NCI-H2196 (cell line): ENCODE data around the gene STXBP6.

Experiments used
- DNase-seq: peaks from one replicate; lab custom pipeline; 2025; ENCODE audit not compliant: unreplicated experiment; lab: John Stamatoyannopoulos, UW

Gene STXBP6

DNA sequence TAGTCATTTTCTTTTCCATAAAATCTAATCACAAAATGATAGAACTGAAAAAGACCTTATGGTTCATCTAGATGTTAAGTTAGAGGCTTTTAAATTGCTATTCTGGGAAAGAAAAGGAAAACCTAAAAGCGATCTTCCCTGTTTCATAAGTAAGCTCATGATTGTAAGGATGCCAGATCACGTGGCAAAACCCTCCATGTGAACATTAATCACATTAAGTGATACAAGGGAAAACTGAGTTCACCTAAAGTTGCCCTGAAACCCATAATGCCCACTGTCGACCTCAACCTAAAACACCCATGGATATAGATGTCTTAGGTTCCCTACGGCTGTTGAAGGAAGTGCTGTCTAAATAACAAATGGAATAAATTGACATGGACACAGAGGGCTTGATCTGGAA is 3.0 kb upstream of the STXBP6 start:
- DNase-seq: no peak

DNA sequence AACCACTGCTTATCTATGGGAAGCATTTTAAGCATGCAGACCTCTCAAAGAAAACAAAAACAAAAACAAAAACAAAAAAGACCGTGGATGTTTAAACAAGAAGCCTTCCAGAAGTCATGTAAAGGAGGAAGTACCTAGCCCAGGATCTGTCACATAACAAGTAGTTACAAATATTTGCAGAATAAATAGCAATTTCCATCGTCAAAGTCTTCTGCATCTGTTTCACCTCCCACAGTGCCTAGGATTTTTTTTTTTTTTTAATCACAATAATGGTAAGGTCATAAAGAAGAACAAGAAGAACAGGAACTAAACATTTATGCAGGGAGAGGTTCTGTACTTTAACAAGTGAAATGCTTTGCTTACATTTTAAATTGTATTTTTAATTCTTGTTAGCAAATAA is 2.4 kb upstream of the STXBP6 start:
- DNase-seq: no peak

DNA sequence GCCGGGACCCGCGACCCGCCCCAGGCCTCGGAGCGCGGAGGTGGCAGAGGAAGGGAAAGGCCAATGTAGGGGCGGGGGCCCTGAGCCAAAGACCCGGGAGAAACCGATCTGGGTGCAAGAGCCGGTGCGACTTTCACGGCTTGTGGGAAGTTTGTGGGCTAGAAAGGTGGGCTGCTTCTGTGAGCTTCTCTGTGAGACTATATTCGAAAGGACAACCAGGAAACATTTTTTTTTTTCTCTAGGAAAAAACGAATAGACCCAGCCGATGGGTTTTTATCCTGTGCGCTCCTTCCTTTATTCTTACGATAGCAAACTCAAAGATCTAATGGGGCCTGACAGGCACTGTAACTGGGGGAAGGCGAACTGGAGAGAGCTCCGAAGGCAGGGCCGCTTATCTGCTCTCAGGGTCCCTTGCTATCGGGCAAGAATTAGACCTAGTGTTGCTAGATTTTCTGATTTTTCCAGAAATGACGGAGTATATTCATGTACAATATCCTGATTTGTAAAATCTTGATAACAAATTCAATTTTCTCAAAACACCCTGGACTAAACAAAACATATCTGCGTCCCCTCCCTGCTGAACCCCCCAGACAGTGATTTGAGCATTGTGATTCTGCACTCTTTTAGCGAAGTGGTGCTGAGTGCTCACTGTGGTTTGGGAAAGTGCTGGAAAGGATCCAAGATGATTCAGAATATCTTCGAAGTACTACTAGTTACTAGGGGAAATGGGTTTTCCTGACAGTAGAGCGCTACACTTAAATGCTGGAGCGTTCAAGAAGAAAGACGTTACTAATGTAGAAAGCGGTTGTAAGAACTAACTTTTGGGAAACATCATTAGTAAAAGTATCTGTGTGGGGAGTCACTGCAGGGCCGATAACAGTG is 563 bp upstream of the STXBP6 start:
- DNase-seq: no peak

DNA sequence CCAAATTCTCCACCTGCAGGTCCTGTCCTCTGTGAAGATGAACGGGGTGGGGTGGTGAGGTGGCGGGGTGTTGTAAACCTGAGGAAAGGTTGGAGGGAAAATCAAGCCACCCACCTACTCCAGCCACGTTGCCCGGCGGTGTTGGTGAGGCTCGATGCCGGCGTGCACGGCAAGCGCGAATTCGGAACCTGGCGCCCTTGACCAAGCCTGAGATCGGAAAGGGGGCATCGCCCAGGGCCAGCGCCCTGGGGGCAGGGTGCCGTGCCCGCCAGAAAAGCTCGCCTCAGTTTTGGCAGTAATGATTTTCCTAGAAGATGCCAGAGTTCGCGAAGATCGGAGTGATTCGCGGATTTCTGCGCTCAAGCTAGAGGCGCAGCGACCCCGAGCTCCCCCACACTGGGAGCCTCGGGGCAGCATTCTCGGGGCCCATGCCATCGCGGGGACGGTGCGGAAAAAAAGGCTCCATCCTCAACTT is 817 bp downstream of the STXBP6 start:
- DNase-seq: no peak

DNA sequence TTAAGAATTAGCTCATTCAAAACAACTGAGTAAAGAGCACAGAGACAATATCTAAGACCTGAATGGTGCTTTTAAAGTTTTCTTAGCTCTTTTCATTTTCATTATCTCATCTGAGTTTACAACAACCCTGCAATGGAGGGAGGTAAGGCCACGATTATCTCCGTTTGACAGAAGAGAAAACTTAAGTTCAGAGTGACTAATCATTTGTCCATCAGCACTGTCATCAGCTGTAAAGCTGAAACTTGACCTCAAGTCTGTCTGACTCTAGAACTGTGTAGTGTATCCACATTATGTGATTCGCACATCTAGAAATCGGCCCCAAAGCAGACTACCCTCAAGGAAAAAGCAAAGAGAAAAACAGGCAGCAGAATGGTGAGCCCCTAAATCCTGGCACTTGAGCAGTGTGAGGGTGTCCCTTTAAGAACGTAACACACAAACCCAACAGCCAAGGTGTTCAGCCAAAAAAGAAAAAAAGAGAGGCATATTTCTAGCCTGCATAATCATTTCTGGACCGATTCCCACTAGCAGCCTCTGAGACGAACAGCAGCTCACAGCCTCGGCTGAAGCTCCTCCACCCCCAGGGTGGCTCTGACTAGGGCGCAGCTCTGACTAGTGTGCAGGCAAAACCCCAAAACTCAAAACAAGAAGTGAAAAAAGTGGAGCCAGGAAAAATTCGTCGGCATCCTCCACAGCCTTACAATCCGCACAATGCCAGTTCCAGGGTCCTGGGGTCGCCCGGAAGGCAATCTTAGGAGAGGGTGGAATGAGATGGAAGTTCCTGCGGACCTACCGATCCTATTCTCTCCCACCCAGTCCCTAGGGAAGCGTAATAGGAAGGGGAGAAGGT is 1.6 kb downstream of the STXBP6 start:
- DNase-seq: no peak

DNA sequence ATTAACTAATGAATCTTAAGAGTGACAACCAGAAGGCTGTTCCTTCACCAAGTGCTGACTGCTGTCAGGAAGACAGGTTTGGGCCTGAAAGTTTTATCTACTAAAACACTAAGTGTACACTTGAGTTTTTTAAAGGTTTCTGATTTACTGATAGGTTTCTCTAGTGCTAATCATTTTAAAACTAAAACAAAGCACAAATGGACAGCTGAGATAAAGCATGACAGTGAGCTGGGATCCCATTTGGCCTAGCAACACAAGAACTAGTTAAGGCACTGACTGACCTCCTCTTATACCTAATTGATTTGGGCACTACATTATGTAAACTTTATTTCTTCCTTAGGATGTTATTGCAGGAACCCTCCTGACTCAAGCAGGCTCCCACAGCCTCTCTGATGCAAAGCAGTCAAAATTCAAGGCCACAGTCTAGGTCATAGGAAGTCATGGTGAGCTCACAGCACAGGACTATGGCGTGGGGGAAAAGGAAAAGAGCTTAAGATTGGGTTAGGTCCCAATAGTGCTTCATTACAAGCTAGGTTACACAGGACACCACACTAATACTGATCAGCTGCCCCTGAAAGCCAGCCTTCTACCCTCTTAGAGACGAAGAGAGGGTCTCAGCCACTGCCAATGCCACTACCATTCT is 3.5 kb downstream of the STXBP6 start:
- no peak for DNase-seq

DNA sequence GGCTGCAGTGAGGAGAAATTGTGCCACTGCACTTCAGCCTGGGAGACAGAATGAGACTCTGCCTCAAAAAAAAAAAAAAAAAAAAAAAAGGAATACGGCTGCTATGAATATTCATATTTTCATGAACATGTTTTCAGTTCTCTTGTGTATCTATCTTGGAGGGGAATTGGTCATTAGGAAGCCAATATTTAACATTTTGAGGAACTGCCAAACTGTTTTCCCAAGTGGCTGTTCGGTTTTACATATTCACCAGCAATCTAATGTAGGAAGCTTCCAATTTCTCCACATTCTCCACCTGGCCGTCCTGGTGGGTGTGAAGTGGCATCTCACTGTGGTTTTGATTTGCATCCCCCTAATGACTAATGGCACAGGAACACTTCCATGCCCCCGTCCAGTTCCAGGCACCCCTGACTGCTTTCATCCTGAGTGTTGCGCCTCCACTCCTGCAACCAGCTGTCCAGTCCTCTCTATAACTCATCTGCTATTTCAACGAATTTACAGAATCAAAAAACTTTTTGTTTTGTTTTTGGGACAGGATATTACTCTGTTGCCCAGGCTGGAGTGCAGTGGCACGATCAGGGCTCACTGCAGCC is 5.7 kb downstream of the STXBP6 start:
- DNase-seq: no peak

DNA sequence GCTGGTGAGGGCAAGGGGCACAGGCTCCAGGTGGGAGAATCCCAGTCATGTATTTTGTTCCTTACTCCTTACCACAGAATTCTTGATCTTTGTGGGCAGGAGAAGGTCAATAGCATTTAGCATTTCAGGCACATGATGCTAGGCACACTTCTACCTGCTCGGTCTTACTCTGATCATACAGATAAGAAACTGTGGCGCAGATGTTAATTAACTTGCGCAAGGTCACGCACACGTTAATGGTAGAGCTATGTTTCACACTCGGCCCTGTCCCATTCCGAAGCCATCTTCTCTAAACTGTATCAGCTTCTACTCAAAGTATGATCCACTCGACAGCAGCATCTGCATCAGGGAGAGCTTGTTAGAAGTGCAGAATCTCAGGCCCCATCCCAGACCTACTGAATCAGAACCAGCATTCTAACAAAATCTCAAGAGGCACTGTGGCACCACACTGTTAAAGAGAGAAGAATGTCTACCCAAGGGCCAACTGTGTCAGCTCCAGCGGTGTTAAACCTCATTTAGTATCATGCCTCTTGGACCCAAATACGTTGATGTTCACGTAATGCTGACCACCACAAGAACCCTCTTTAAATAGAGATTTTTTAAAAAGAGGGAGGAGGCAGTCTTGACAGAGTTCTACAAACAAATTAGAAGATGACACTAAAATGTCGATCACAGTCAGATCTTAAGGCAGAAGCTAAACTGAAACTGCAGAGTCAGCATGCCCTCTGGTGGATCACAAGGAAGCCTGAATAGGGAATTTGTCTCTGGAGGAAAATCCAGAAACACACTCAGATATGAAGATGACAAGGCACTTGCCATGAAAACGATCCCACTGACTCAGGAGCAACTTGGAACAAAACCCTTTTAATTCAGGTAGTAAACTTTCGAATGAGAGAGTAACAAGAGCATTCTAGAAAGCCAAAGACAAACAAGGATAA is 7.3 kb downstream of the STXBP6 start:
- no peak for DNase-seq

DNA sequence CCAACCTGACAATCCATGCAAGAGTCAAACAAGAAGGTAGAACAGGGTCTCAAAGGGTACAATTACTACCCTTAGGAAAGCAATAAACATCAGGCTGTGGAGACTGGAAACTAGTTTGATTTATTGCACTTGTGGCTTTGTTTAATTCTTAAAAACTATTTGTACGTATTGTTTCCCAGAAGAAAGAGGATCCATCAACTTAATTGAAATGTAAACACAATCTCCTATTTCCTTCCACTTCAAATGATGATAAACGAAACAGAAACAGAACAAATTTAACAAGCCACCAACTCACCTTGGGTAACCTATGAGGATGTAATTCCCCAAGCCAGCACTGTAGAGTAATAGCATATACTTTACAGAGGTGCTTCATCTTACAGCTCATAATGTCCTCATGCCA is 8.0 kb downstream of the STXBP6 start:
- no peak for DNase-seq

DNA sequence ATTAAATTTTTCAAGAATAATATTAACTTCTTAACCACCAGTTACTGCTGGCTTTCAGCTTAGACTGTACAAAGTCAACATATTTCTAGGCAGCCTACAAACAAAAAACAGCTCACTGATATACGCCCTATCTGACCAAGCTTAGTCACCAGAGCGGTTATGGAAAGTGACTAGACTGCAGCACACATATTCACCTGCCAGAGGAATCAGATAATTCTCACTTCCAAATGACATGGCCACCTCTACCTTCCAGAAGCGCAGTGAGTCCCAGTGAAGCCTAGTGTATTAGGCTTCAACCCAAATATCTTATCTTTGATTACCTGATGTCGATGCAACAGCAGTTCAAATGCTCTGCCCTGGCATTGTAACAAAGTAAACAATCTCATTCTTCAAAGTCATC is 8.5 kb downstream of the STXBP6 start:
- DNase-seq: no peak

DNA sequence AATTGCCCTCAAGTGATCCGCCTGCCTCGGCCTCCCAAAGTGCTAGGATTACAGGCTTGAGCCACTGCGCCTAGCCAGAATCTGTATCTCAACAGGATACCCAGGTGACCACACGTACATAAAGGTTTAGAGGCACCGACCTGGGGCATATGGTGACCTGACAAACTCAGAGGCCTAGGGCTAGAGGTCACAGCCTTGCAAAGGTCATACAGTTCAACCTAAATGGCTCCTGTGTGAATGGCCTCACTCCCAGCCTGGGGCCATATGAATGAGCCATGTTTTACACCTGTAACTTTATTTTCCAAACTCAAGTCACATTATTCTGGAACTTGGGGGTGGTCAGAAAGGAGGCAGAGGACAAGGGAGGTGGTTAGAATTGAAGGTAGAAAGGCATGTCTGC is 10.0 kb downstream of the STXBP6 start:
- no peak for DNase-seq

DNA sequence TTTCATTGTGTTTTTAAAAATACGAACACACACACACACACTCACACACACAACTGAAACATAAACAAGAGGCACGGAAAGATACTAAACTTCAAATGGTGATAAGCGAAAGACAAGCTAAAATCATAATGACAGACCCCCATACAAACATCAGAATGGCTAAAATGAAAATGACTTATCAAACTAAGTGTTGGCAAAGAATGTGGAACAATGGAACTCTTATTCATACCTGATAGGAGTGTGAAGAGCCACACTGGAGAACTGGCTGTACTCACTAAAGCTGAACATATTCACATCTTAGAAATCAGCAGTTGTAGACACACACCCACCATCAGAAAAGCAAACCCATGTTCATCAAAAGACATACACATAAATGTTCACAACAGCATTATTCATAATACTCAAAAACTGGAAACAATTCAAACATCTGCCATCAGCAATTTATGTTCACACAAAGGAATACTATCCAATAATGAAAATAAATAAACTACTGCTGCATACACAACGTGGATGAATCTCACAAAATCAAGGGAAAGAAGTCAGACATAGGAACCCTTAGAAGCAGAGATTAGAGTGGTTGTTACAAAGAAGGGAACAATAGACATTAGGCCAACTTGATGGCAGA is 11.8 kb downstream of the STXBP6 start:
- no peak for DNase-seq

DNA sequence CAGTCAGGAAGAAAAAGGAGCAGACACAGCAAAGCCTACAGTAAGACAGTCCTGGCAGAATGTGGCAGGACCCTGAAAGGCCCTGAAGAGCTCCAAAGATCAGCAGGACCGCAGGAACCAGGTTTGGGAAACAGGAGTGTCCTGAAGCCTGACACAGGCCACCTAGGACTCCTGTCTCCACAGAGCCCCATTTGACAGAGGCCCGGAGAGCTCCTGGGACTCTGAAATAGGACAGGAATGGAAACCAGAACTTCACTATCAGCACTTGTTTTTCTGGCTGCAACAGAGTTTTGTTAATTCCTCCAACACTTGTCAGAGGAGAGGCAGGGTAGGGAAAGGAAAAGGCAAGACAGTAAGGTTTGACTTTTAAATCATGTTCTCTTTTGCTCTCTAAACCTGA is 12.9 kb downstream of the STXBP6 start:
- DNase-seq: no peak

DNA sequence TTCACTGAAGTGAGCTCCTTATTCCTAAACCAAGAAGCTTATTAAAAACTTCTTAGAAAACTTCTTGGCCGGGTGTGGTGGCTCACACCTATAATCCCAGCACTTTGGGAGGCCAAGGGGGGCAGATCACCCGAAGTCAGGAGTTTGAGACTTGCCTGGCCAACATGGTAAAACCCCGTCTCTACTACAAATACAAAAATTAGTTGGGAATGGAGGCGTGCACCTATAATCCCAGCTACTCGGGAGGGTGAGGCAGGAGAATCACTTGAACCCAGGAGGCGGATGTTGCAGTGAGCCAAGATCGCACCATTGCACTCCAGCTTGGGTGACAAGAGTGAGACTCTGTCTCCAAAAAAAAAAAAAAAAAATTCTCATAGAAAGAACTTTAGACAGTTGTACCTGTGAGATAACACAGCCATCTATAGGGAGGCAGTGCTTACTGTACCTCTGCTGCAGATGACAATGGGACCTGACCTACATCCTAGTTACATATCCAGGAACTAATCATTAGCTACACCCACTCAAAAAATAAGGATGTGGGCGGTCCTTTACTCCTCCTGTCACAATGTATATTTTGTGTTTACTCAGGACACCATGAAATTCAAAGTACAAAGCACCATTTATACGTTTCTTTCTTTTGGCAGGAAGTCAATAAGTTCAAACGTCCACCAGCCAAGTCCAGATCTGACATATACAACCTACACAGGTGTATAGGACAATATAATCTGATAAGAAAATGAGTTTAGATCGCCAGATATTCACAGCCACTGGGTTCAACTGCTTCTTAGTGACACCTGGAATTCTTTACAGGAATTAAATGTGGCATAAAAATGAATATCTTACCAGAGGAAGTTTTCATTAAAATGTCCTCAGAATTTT is 14.9 kb downstream of the STXBP6 start:
- no peak for DNase-seq

DNA sequence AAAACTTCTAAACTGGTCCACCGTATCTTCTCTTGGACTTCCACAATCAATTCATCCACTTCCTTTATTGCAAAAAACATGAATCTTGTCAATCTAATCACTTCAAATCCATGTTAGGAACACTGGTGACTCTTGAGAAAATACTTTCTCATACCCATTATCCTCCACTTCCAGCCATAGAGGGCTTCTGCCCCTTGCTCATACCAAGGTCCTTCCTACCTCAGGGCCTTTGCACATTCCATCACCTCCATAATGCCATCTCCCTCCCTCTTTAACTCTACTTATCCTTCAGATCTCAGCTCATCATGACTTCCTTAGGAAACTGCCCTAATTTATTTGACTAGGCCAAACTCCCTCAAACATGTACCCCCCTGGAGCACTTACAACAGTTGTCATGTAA is 16.6 kb downstream of the STXBP6 start:
- no peak for DNase-seq

DNA sequence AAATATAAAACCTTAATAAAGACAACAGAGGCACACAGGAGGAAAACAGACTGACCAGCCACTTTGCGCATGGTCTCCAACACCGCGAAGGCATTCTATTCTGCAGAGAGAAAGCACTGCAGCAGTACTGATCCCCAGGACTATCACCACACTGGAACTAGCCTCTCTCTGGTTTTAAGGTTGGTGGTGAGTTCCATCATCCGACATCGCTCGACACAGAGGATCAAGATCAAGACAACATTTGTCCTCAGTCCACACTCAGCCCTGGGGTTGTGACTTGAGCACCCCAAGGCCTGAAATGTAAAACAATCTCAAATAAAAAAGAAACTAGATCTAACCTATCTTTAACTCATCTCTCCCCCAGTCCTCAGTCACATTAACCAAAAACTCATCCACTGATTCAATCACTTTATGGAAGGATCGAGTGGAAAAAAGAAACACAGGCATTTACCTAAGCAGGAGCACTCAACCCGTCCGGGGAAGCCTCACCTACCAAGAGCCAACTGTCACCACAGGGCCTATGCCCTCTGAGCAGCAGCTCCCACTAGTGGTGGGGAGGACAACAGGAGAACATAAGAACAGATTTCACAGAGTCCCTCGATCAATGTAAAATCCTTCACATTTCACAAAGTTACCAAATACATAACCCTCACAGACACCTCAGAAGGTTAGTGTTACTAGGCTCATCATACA is 17.7 kb downstream of the STXBP6 start:
- DNase-seq: no peak

DNA sequence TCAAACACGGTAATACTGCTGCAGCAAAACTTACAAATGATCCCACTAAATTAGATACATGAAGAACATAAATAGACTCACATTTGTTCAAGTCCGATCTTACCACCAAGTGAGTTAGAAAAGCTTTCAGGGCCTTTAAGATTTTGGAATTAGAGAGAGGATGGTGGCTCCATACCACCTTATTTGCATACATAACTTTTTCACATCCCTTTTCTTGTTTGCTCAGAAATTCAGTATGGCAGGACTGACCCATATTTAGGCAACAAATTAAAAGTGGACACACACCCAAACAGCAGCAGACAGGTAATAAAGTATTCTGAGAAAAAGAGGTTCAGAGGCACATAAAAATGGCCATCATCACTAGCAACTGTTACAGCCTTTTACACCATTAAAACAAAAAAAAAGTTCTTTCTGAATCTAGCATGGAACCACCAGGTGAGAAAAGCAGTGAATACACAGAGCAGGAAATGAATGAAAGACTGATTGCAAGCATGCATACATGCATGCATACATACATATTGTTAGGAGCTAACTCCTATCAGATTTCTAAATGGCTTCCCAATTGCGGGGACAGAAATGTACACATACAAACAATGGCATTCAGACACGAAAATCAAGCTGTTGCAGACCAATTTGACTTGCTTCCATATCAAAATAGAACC is 23.3 kb downstream of the STXBP6 start:
- DNase-seq: no peak

DNA sequence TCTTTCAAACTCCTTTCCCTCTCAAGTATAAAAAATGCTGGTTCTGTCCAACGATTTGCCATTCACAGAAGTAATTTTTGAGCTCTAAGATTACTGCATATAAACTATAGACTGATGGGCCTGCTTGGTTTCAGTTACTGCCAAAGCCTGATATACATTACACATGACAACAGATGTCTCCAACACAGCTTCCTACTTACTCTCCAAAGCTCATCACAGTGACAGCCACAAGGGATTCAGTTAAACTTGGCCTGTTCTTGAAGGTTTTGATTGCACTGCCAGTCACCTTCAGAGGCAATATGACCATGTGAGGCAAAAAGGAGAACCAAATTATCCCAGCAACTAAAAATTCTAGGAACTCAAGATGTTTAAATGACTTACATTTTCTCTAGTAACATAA is 30.1 kb downstream of the STXBP6 start:
- no peak for DNase-seq
